T1000 (cell line): ENCODE measurements around the gene MLF1.
A peak's percentile ranks its signal among the peaks of the same experiment; 100 is the strongest.

ENCODE experiments used
- DNase-seq: peaks from one replicate; lab custom pipeline; 2025; ENCODE audit warnings: mixed read lengths; lab: John Stamatoyannopoulos, UW

The MLF1 gene

GRCh38 chr3:158574646-158575045 is 3.7 kb downstream of the MLF1 start:
- DNase-seq, result no peak

GRCh38 chr3:158590223-158590622 is 19.2 kb downstream of the MLF1 start:
- DNase-seq, result no peak

GRCh38 chr3:158600787-158601186 is 29.8 kb downstream of the MLF1 start:
- no peak for DNase-seq

- DNase-seq, result no peak
Observed at GRCh38 chr3:158602227-158602626, 31.2 kb downstream of the MLF1 start.

- DNase-seq, result no peak
Observed at GRCh38 chr3:158617982-158618875, 47.2 kb downstream of the MLF1 start.

DNA sequence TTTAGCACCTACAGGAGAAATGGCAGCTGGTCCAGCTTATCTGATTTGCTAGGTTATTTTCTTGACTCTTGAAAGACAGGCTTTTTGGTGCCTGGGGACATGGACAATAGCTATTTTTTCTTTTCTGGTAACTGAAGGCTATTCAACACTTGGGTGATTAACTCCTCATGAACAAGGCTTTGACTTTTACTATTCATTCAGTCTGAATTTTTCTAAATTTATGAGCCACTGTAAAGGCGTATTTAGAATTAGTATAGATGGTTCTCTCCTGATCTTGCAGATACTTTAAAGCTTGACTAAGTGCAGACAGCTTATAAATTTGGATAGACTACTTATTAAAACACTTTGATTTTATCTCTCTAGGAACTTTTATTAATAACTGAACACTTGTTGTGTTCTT is 54.9 kb downstream of the MLF1 start:
- DNase-seq, result no peak

DNA sequence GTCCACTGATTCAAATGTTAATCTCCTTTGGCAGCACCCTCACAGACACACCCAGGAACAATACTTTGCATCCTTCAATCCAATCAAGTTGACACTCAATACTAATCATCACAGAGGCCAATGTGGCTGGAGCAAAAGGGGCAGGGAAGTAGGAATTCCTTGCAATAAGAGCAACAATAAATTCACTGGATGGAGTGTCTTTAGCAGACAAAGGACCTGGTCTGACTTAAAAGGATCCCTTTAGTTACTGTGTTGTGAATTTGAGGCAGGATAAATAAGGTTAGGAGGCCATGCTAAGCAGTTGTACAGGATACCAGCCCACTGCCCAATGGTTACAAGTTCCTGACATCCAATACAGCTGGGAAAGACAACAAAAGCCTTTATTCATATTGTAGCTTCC is 61.0 kb downstream of the MLF1 start:
- DNase-seq, result no peak

GRCh38 chr3:158640646-158641045 is 69.7 kb downstream of the MLF1 start:
- DNase-seq, result no peak

DNA sequence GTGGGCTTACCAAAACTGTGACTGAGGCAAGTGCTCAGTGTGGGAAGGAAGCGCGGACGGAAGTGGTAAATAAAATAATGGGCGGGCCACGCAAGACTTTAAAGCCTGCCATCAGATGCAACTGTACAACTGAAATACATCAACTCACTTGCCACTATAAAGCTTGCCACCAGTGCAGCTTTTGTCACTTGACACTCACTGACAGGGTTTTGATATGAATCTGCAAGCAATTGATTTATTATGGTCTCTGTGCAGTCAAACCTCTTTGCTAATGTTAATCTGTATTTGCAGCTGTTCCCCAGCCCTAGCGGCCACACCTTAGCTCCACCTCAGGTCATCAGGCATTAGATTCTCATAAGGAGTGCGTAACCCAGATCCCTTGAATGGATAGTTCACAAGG is 71.0 kb downstream of the MLF1 start:
- no peak for DNase-seq

DNA sequence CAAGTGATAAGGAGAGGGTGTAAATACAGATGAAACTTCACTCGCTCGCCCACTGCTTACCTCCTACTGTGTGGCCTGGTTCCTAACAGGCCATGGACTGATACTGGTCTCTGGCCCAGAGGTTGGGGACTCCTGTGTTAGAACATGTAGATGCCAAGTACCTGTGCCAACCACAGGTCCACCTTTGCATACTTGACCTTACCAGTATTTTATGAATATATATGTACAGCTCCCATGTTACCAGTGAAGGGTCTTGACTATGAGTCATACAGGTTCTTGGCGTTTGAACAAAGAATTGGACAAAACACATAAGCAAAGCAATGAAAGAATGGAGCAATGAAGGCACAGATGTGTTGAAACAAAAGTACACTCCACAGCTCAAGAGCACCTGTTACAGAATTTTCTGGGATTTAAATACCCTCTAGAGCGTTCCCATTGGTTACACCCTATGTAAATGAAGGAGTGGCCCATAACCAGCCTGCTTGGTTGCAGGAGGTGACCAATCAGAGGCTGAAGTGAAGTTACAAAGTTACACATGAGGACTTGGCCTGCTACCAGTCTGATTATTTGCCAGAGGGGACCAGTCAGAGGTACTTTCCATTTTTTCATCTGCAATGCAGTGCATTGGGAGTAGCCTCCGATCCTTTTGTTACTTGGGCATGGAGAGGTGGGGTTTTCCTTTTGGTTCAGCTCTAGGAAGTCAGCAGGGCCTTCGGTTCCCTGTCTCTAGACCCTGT is 71.6 kb downstream of the MLF1 start:
- no peak for DNase-seq

- peak; percentile 77 for DNase-seq
Observed at GRCh38 chr3:158644345-158644908, 73.4 kb downstream of the MLF1 start, which contains the start of gene GFM1. Gene GFM1, plus strand, starts transcription at chr3:158644527. Its CDS starts 108 bp downstream, at chr3:158644635.

GRCh38 chr3:158649791-158650190 is 78.8 kb downstream of the MLF1 start:
- no peak for DNase-seq

DNA sequence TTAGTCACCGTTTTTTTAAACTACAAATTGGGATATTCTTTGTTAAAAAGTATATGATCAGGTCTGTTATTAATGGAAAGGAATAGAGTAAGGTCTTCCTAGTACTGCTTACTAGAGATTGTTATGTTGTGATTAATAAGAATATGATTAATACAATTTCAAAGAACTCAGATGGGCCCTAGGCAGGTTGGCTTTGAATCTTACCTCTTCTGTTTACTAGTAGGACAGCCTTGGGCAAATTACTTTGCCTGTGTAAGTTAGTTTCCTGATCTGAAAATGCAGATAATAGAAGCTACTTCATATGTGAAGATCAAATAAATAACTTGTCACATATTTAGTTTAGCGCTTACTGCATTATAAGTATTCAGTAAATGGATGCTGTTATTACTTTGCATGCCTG is 80.2 kb downstream of the MLF1 start:
- DNase-seq, result no peak

GRCh38 chr3:158652463-158652862 is 81.5 kb downstream of the MLF1 start:
- DNase-seq, result no peak
